PC-3 (cell line): ENCODE measurements around the gene CCSER1. TPM values are rescaled to one million over a fixed set of nuclear protein-coding genes. Genes with fewer than 3 reads are reported as not detected.

Source experiments
- ATAC-seq: fragments of 200-7000 bp; cut with Tn5 transposase; 2 replicates; pipeline ENCODE4 v1.9.1; 2020; ENCODE audit warnings: mild to moderate bottlenecking, moderate library complexity
- BruUV-seq: library from RNA; stranded (reverse); fragments of 400-500 nt; replicated peaks from 2 replicates; lab custom pipeline; 2021; lab: Mats Ljungman, UMichigan
- CTCF ChIA-PET: fragments of 300-600 bp; sonication (Branson Sonifier 250); formaldehyde crosslinking; loops from one replicate; lab custom pipeline; 2022; ENCODE audit warnings: antibody characterized with exemption; lab: Charles Lee
- POLR2A ChIA-PET: fragments of 300-600 bp; sonication (Branson Sonifier 250); formaldehyde crosslinking; loops from one replicate; lab custom pipeline; 2022; ENCODE audit warnings: antibody characterized with exemption; ENCODE audit not compliant: unreplicated experiment; lab: Charles Lee
- DNase-seq: peaks from one replicate; pipeline ENCODE4 v3.0.0-alpha.2; 2015
- H2AFZ ChIP-seq: fragments of 300-600 bp; sonication (generic); 2 replicates; pipeline ENCODE4 v1.6.0; 2016; ENCODE audit warnings: antibody characterized with exemption, low read length
- H3F3A ChIP-seq: fragments of 300-600 bp; sonication (generic); one replicate; pipeline ENCODE4 v1.6.0; 2017; ENCODE audit warnings: antibody characterized with exemption, low read length, control low read depth, mild to moderate bottlenecking; ENCODE audit not compliant: unreplicated experiment
- H3K27ac ChIP-seq: fragments of 300-600 bp; sonication (generic); 2 replicates; pipeline ENCODE4 v1.5.1; 2016; ENCODE audit warnings: mild to moderate bottlenecking, low read length
- H3K27me3 ChIP-seq: fragments of 300-600 bp; sonication (generic); 2 replicates; pipeline ENCODE4 v1.6.1; 2016; ENCODE audit warnings: low read length, mixed read lengths
- H3K36me3 ChIP-seq: fragments of 300-600 bp; sonication (generic); 2 replicates; pipeline ENCODE4 v1.6.1; 2016; ENCODE audit warnings: low read depth, mixed run types, low read length, mixed read lengths
- H3K4me1 ChIP-seq: fragments of 300-600 bp; sonication (generic); 2 replicates; pipeline ENCODE4 v1.5.1; 2016; ENCODE audit warnings: low read length; ENCODE audit not compliant: insufficient read depth
- H3K4me2 ChIP-seq: fragments of 300-600 bp; sonication (generic); 2 replicates; pipeline ENCODE4 v1.6.0; 2016; ENCODE audit warnings: low read length
- H3K4me3 ChIP-seq: fragments of 300-600 bp; sonication (generic); 2 replicates; pipeline ENCODE4 v1.5.1; 2016; ENCODE audit warnings: mild to moderate bottlenecking, low read length, mixed read lengths
- H3K79me2 ChIP-seq: fragments of 300-600 bp; sonication (generic); 2 replicates; pipeline ENCODE4 v1.6.1; 2017; ENCODE audit warnings: low read length, mixed read lengths
- H3K9ac ChIP-seq: fragments of 300-600 bp; sonication (generic); 2 replicates; pipeline ENCODE4 v1.6.0; 2016; ENCODE audit warnings: mild to moderate bottlenecking, low read length
- H3K9me2 ChIP-seq: fragments of 300-600 bp; sonication (generic); replicated peaks from 2 replicates; pipeline ENCODE4 v1.6.1; 2016; ENCODE audit warnings: mixed run types, low read length, mixed read lengths
- H3K9me3 ChIP-seq: fragments of 300-600 bp; sonication (generic); 2 replicates; pipeline ENCODE4 v1.6.1; 2016; ENCODE audit warnings: low read length, mixed read lengths
- H4K20me1 ChIP-seq: fragments of 300-600 bp; sonication (generic); 2 replicates; pipeline ENCODE4 v1.6.1; 2016; ENCODE audit warnings: low read length, mixed read lengths
- CTCF ChIP-seq: fragments of 300-600 bp; sonication (generic); conservative IDR thresholded peaks from 2 replicates; pipeline ENCODE4 v1.5.1; 2017; ENCODE audit warnings: antibody characterized with exemption, low read depth, mild to moderate bottlenecking, low read length
- EZH2 ChIP-seq: fragments of 300-600 bp; sonication (generic); IDR thresholded peaks from one replicate; pipeline ENCODE4 v1.6.1; 2017; ENCODE audit warnings: antibody characterized with exemption, mild to moderate bottlenecking, low read length; ENCODE audit not compliant: unreplicated experiment
- EZH2phosphoT487 ChIP-seq: fragments of 300-600 bp; sonication (generic); IDR thresholded peaks from 2 replicates; pipeline ENCODE4 v1.6.1; 2018; ENCODE audit warnings: mild to moderate bottlenecking, antibody characterized with exemption, low read length, borderline replicate concordance
- intact Hi-C: fragments of 100-400 bp; cut with micrococcal nuclease; formaldehyde crosslinking; loops from 2 replicates; pipeline ENCODE4 v1.9.0; 2023
- total RNA-seq: library from RNA; depleted of rRNA; stranded (reverse); fragments of >200 nt; gene quantifications from 2 replicates; pipeline ENCODE4 v1.2.3, GENCODE V29; 2014

CCSER1 gene
- total RNA-seq, 1 experiment from 2014 or later: 6.0 TPM

GRCh38 chr4:90184560-90184959, 57.4 kb downstream of the CCSER1 start:
- no peak overlapping the region for H3K4me2 ChIP-seq
- no peak for DNase-seq
- BruUV-seq: no TSS peak
- H3K9me2 ChIP-seq: no peaks in the 10 kb centered on the region
- H3K27me3 ChIP-seq: no peaks in the 10 kb centered on the region
- H4K20me1 ChIP-seq: no peaks in the 10 kb centered on the region
- no peaks in the 10 kb centered on the region for H3K9me3 ChIP-seq
- no peak overlapping the region for H2AFZ ChIP-seq
- no peaks in the 10 kb centered on the region for H3K36me3 ChIP-seq
- no peaks in the 10 kb centered on the region for H3K79me2 ChIP-seq
- no peak for TF ChIP-seq CTCF
- TF ChIP-seq EZH2: no peak
- TF ChIP-seq EZH2phosphoT487: no peak
- CTCF ChIA-PET: no interaction called here
- intact Hi-C loops: no loop called here
- no peak overlapping the region for H3K9ac ChIP-seq
- H3K4me3 ChIP-seq: no peak overlapping the region
- H3F3A ChIP-seq: no peaks in the 10 kb centered on the region
- H3K27ac ChIP-seq: no peak overlapping the region
- peaks cover 16% of the 10 kb centered on the region; the same call in 1 of the 2 replicates for H3K4me1 ChIP-seq
- POLR2A ChIA-PET: no interaction called here
- no peak for ATAC-seq

- no peaks in the 10 kb centered on the region for H3K9me2 ChIP-seq
- CTCF ChIA-PET: no interaction called here
- intact Hi-C loops: no loop called here
- no peaks in the 10 kb centered on the region for H3K36me3 ChIP-seq
- H3K9ac ChIP-seq: no peak overlapping the region
- H3K27me3 ChIP-seq: no peaks in the 10 kb centered on the region
- ATAC-seq (no peak), DNase-seq (no peak)
- H4K20me1 ChIP-seq: no peaks in the 10 kb centered on the region
- H3K4me2 ChIP-seq: no peak overlapping the region
- H2AFZ ChIP-seq: no peak overlapping the region
- no peaks in the 10 kb centered on the region for H3K79me2 ChIP-seq
- H3K9me3 ChIP-seq: no peaks in the 10 kb centered on the region
- no peak overlapping the region for H3K27ac ChIP-seq
- peaks cover 16% of the 10 kb centered on the region; the same call in 1 of the 2 replicates for H3K4me1 ChIP-seq
- no peaks in the 10 kb centered on the region for H3F3A ChIP-seq
- no peak for TF ChIP-seq EZH2phosphoT487
- no TSS peak for BruUV-seq
- no peak overlapping the region for H3K4me3 ChIP-seq
- POLR2A ChIA-PET: no interaction called here
Observed at GRCh38 chr4:90185416-90185815, 58.2 kb downstream of the CCSER1 start.

- POLR2A ChIA-PET: no interaction called here
- peaks cover 16% of the 10 kb centered on the region; the same call in 1 of the 2 replicates for H3K4me1 ChIP-seq
- no peak for TF ChIP-seq EZH2phosphoT487
- TF ChIP-seq CTCF: no peak
- no peak for TF ChIP-seq EZH2
- no peak overlapping the region for H3K4me3 ChIP-seq
- H4K20me1 ChIP-seq: no peaks in the 10 kb centered on the region
- H3K4me2 ChIP-seq: no peak overlapping the region
- ATAC-seq (no peak), DNase-seq (no peak)
- H2AFZ ChIP-seq: no peak overlapping the region
- no peaks in the 10 kb centered on the region for H3K9me2 ChIP-seq
- CTCF ChIA-PET: no interaction called here
- no TSS peak for BruUV-seq
- H3K36me3 ChIP-seq: no peaks in the 10 kb centered on the region
- H3F3A ChIP-seq: no peaks in the 10 kb centered on the region
- intact Hi-C loops: no loop called here
- no peaks in the 10 kb centered on the region for H3K27me3 ChIP-seq
- no peak overlapping the region for H3K27ac ChIP-seq
- no peaks in the 10 kb centered on the region for H3K9me3 ChIP-seq
- no peaks in the 10 kb centered on the region for H3K79me2 ChIP-seq
- H3K9ac ChIP-seq: no peak overlapping the region
Observed at GRCh38 chr4:90186229-90186628, 59.0 kb downstream of the CCSER1 start.
